A549 (cell line): ENCODE results near the gene NAPSA. TPM values are rescaled to one million over a fixed set of nuclear protein-coding genes. Genes with fewer than 3 reads are reported as not detected.

Experiments used
- CEBPB ChIP-seq, 2 experiments: fragments of >200 bp in 1 of 2; sonication (Bioruptor Twin) in 1 of 2; formaldehyde crosslinking in 1 of 2; IDR thresholded peaks; 2 replicates each; pipeline ENCODE4 v1.6.1; 2012 to 2016
- CHD4 ChIP-seq: fragments of 200-600 bp; sonication (generic); IDR thresholded peaks from 2 replicates; pipeline ENCODE4 v1.6.1; 2016; ENCODE audit warnings: antibody characterized with exemption, mild to moderate bottlenecking, borderline replicate concordance
- CTCF ChIP-seq: fragments of >200 bp; sonication (Bioruptor Twin); formaldehyde crosslinking; IDR thresholded peaks from 3 replicates; pipeline ENCODE4 v1.5.1; 2016
- E2F6 ChIP-seq: IDR thresholded peaks from 2 replicates; pipeline ENCODE4 v1.6.1; 2012; ENCODE audit warnings: low read depth, borderline replicate concordance
- EP300 ChIP-seq, 2 experiments: fragments of >200 bp; sonication (Bioruptor Twin); formaldehyde crosslinking; IDR thresholded peaks; 2 replicates in 1 of 2; 3 replicates in 1 of 2; pipeline ENCODE4 v1.6.1; 2016 to 2017
- ESRRA ChIP-seq: fragments of 150-350 bp; IDR thresholded peaks from 2 replicates; pipeline ENCODE4 v1.6.1; 2014; ENCODE audit warnings: mild to moderate bottlenecking, low read length, borderline replicate concordance
- FOSB ChIP-seq: fragments of 250-450 bp; sonication (Bioruptor Pico); IDR thresholded peaks from 2 replicates; pipeline ENCODE4 v1.5.0; 2020; ENCODE audit warnings: mild to moderate bottlenecking, moderate library complexity
- FOSL2 ChIP-seq, 2 experiments: fragments of 450-650 bp in 1 of 2; fragments of >200 bp in 1 of 2; sonication (Bioruptor Twin) in 1 of 2; formaldehyde crosslinking; IDR thresholded peaks; 2 replicates each; pipeline versions ENCODE4 v1.5.0 to v1.6.1; 2016 to 2020; ENCODE audit warnings: mild to moderate bottlenecking in 1 of 2, moderate library complexity in 1 of 2
- FOXS1 ChIP-seq: fragments of 250-450 bp; sonication (Bioruptor Pico); IDR thresholded peaks from 2 replicates; pipeline ENCODE4 v1.5.0; 2020; ENCODE audit warnings: mild to moderate bottlenecking, moderate library complexity
- GATA3 ChIP-seq: IDR thresholded peaks from 2 replicates; pipeline ENCODE4 v1.6.1; 2012; ENCODE audit warnings: borderline replicate concordance
- JUNB ChIP-seq: fragments of >200 bp; sonication (Bioruptor Twin); formaldehyde crosslinking; IDR thresholded peaks from 2 replicates; pipeline ENCODE4 v1.6.1; 2016
- KDM5A ChIP-seq: fragments of 200-600 bp; sonication (generic); IDR thresholded peaks from 2 replicates; pipeline ENCODE4 v1.6.1; 2016; ENCODE audit warnings: antibody characterized with exemption, mild to moderate bottlenecking
- PBX3 ChIP-seq: IDR thresholded peaks from 2 replicates; pipeline ENCODE4 v1.6.1; 2012
- POLR2AphosphoS2 ChIP-seq: conservative IDR thresholded peaks from 2 replicates; pipeline ENCODE4 v1.6.1; 2012; ENCODE audit warnings: low read length, improper control_type of control experiment, inconsistent platforms
- RAD21 ChIP-seq, 2 experiments: fragments of >200 bp in 1 of 2; sonication (Bioruptor Twin) in 1 of 2; formaldehyde crosslinking in 1 of 2; IDR thresholded peaks in 1 of 2; conservative IDR thresholded peaks in 1 of 2; 2 replicates in 1 of 2; 3 replicates in 1 of 2; pipeline ENCODE4 v1.6.1; 2012 to 2018; ENCODE audit warnings: inconsistent platforms in 1 of 2
- RARB ChIP-seq: fragments of 250-450 bp; sonication (Bioruptor Pico); IDR thresholded peaks from 2 replicates; pipeline ENCODE4 v1.8.0; 2021; ENCODE audit warnings: mild to moderate bottlenecking, moderate library complexity
- RFX5 ChIP-seq: fragments of 450-650 bp; IDR thresholded peaks from 2 replicates; pipeline ENCODE4 v1.7.1; 2014; ENCODE audit warnings: antibody characterized with exemption, mild to moderate bottlenecking, moderate library complexity
- SMC3 ChIP-seq: fragments of >200 bp; sonication (Bioruptor Twin); formaldehyde crosslinking; IDR thresholded peaks from 3 replicates; pipeline ENCODE4 v1.6.1; 2018; ENCODE audit warnings: inconsistent platforms
- SREBF2 ChIP-seq: fragments of 450-650 bp; IDR thresholded peaks from 2 replicates; pipeline ENCODE4 v1.6.1; 2014; ENCODE audit warnings: mild to moderate bottlenecking, moderate library complexity
- TFCP2L1 ChIP-seq: fragments of 250-450 bp; sonication (Bioruptor Pico); IDR thresholded peaks from 2 replicates; pipeline ENCODE4 v1.5.0; 2021; ENCODE audit warnings: mild to moderate bottlenecking
- TP53 ChIP-seq: fragments of 250-450 bp; sonication (Bioruptor Pico); IDR thresholded peaks from 2 replicates; pipeline ENCODE4 v1.5.0; 2021; ENCODE audit warnings: mild to moderate bottlenecking, moderate library complexity
- ZFP36 ChIP-seq: fragments of 450-650 bp; IDR thresholded peaks from 2 replicates; pipeline ENCODE4 v1.6.1; 2014; ENCODE audit warnings: borderline replicate concordance; ENCODE audit not compliant: partially characterized antibody
- ZSCAN20 ChIP-seq: fragments of 250-450 bp; sonication (Bioruptor Pico); IDR thresholded peaks from 2 replicates; pipeline ENCODE4 v1.8.0; 2022; ENCODE audit warnings: mild to moderate bottlenecking, moderate library complexity
- polyA plus RNA-seq, 4 experiments: library from polyadenylated mRNA; depleted of rRNA in 3 of 4; stranded (reverse); fragments of >200 nt; fragmentation: RNase III in 1 of 4; extraction: RNeasy Plus Mini Kit Qiagen cat#74134 plus additional on column Dnase treatment in 1 of 4; gene quantifications; 2 replicates in 3 of 4; 3 replicates in 1 of 4; pipeline ENCODE4 v1.2.3, GENCODE V29; 2011 to 2017
- TF ChIP-seq, protein P1 (sequence below): fragments of 150-350 bp; IDR thresholded peaks from 2 replicates; pipeline ENCODE4 v1.6.1; 2014; ENCODE audit warnings: low read depth, mild to moderate bottlenecking, low read length
- TF ChIP-seq, protein P2 (sequence below): IDR thresholded peaks from 2 replicates; pipeline ENCODE4 v1.6.1; 2012
- TF ChIP-seq, protein P3 (sequence below): fragments of >200 bp; sonication (Bioruptor Twin); formaldehyde crosslinking; IDR thresholded peaks from 3 replicates; pipeline ENCODE4 v1.6.1; 2016

Gene NAPSA
- polyA plus RNA-seq, 2 of the 4 experiments (the other 2 are of a cell fraction) = 1.3 to 1.5 TPM

GRCh38 chr19:50383852-50384684, 18.6 kb upstream of the NAPSA start, which contains the start of gene POLD1 (continued):
- TF ChIP-seq PBX3 = peak; percentile 68
- TF ChIP-seq RARB (CRISPR knock-in tag) = peak; percentile 25; the same call in 1 of the 2 replicates
- TF ChIP-seq RAD21 (conservative IDR thresholded peaks at IDR 0.05 in 1 of 2, IDR thresholded peaks at IDR 0.05 in 1 of 2) = no peak
- TF ChIP-seq, protein P1, sequence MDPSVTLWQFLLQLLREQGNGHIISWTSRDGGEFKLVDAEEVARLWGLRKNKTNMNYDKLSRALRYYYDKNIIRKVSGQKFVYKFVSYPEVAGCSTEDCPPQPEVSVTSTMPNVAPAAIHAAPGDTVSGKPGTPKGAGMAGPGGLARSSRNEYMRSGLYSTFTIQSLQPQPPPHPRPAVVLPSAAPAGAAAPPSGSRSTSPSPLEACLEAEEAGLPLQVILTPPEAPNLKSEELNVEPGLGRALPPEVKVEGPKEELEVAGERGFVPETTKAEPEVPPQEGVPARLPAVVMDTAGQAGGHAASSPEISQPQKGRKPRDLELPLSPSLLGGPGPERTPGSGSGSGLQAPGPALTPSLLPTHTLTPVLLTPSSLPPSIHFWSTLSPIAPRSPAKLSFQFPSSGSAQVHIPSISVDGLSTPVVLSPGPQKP = no peak
- TF ChIP-seq POLR2AphosphoS2 = peak; percentile 92; the same call in 1 of the 2 replicates
- no peak for TF ChIP-seq FOSL2 (IDR thresholded peaks at IDR 0.05)
- TF ChIP-seq FOSL2 (CRISPR knock-in tag; IDR thresholded peaks at IDR 0.05) = no peak
- TF ChIP-seq FOXS1 = no peak
- TF ChIP-seq ZFP36 = peak; percentile 0
- 0 out of 3 replicates have a peak, but pooled peaks have one; percentile 12 for TF ChIP-seq SMC3
- TF ChIP-seq, protein P2, sequence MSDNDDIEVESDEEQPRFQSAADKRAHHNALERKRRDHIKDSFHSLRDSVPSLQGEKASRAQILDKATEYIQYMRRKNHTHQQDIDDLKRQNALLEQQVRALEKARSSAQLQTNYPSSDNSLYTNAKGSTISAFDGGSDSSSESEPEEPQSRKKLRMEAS = peak; percentile 91
- no peak for TF ChIP-seq ESRRA
- TF ChIP-seq TFCP2L1 (CRISPR knock-in tag) = peak; percentile 86
- TF ChIP-seq, protein P3, sequence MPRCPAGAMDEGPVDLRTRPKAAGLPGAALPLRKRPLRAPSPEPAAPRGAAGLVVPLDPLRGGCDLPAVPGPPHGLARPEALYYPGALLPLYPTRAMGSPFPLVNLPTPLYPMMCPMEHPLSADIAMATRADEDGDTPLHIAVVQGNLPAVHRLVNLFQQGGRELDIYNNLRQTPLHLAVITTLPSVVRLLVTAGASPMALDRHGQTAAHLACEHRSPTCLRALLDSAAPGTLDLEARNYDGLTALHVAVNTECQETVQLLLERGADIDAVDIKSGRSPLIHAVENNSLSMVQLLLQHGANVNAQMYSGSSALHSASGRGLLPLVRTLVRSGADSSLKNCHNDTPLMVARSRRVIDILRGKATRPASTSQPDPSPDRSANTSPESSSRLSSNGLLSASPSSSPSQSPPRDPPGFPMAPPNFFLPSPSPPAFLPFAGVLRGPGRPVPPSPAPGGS = peak; percentile 76; the same call in 2 of the 3 replicates
- TF ChIP-seq CHD4 = no peak
- TF ChIP-seq JUNB = no peak
- no peak for TF ChIP-seq RFX5
- TF ChIP-seq E2F6 = peak; percentile 85
- TF ChIP-seq TP53 (CRISPR knock-in tag) = peak; percentile 83; the same call in 1 of the 2 replicates
- TF ChIP-seq SREBF2 = no peak
- TF ChIP-seq GATA3 = no peak; the same call in 1 of the 2 replicates
- no peak for TF ChIP-seq EP300 (IDR thresholded peaks at IDR 0.05)
- TF ChIP-seq ZSCAN20 (CRISPR knock-in tag) = no peak
- no peak for TF ChIP-seq CEBPB (IDR thresholded peaks at IDR 0.05)
- TF ChIP-seq KDM5A = peak; percentile 50; the same call in 1 of the 2 replicates
- TF ChIP-seq FOSB = peak; percentile 91; the same call in 1 of the 2 replicates
- no peak for TF ChIP-seq CTCF
